HepG2 (cell line): ENCODE data around the gene PPP1R9B. TPM values are rescaled to one million over a fixed set of nuclear protein-coding genes. Genes with fewer than 3 reads are reported as not detected.
A peak's percentile ranks its signal among the peaks of the same experiment; 100 is the strongest.

ENCODE experiments used
- AGO2 ChIP-seq: fragments of 200-400 bp; formaldehyde crosslinking; optimal IDR thresholded peaks from 2 replicates; pipeline ENCODE3; 2017; ENCODE audit warnings: mild to moderate bottlenecking, low read depth, low read length, moderate library complexity
- AHDC1 ChIP-seq: sonication (generic); formaldehyde crosslinking; IDR thresholded peaks from 2 replicates; pipeline ENCODE4 v1.5.1; 2020; ENCODE audit warnings: mild to moderate bottlenecking, missing genetic modification reagents, borderline replicate concordance
- ATM ChIP-seq: fragments of 450-650 bp; IDR thresholded peaks from 2 replicates; pipeline ENCODE4 v1.7.1; 2017; ENCODE audit warnings: mild to moderate bottlenecking, borderline replicate concordance
- CENPT ChIP-seq: sonication (generic); formaldehyde crosslinking; IDR thresholded peaks from 2 replicates; pipeline ENCODE4 v1.8.0; 2022; ENCODE audit warnings: low read depth, mild to moderate bottlenecking, moderate library complexity, missing genetic modification reagents
- CREB1 ChIP-seq, 2 experiments: fragments of 450-650 bp in 1 of 2; IDR thresholded peaks; 2 replicates each; pipeline ENCODE4 v1.6.1; 2016 to 2017; ENCODE audit warnings: control low read depth in 1 of 2, mild to moderate bottlenecking in 1 of 2, missing compliant biosample characterization in 1 of 2, missing genetic modification characterization in 1 of 2
- GATAD2A ChIP-seq: IDR thresholded peaks from 2 replicates; pipeline ENCODE4 v1.6.1; 2016
- HNRNPL ChIP-seq: fragments of 200-400 bp; formaldehyde crosslinking; IDR thresholded peaks from 2 replicates; pipeline ENCODE4 v1.6.1; 2017; ENCODE audit warnings: mild to moderate bottlenecking, low read depth, low read length
- NCOA1 ChIP-seq: sonication (generic); formaldehyde crosslinking; IDR thresholded peaks from 2 replicates; pipeline ENCODE4 v1.9.0; 2021; ENCODE audit warnings: missing genetic modification reagents
- NCOA5 ChIP-seq: sonication (generic); formaldehyde crosslinking; IDR thresholded peaks from 2 replicates; pipeline ENCODE4 v1.4.0; 2020; ENCODE audit warnings: missing genetic modification reagents
- NFE2L1 ChIP-seq: sonication (generic); formaldehyde crosslinking; IDR thresholded peaks from 2 replicates; pipeline ENCODE4 v1.4.0; 2020; ENCODE audit warnings: missing genetic modification reagents, mild to moderate bottlenecking, borderline replicate concordance
- NR2C2 ChIP-seq: sonication (generic); formaldehyde crosslinking; IDR thresholded peaks from 2 replicates; pipeline ENCODE4 v1.4.0; 2020; ENCODE audit warnings: missing genetic modification reagents, mild to moderate bottlenecking, moderate library complexity, borderline replicate concordance
- PRMT3 ChIP-seq: sonication (generic); formaldehyde crosslinking; IDR thresholded peaks from 2 replicates; pipeline ENCODE4 v1.8.1; 2022; ENCODE audit warnings: low read depth, mild to moderate bottlenecking, moderate library complexity, missing genetic modification reagents, borderline replicate concordance
- SALL2 ChIP-seq: sonication (generic); formaldehyde crosslinking; IDR thresholded peaks from 2 replicates; pipeline ENCODE4 v1.8.1; 2023; ENCODE audit warnings: mild to moderate bottlenecking, missing genetic modification reagents, inconsistent platforms
- SMAD3 ChIP-seq: sonication (generic); formaldehyde crosslinking; IDR thresholded peaks from 2 replicates; pipeline ENCODE4 v1.4.0; 2020; ENCODE audit warnings: missing genetic modification reagents
- ZNF274 ChIP-seq: sonication (generic); formaldehyde crosslinking; IDR thresholded peaks from 2 replicates; pipeline ENCODE4 v1.5.1; 2020; ENCODE audit warnings: mild to moderate bottlenecking, missing genetic modification reagents
- ZNF367 ChIP-seq: sonication (generic); formaldehyde crosslinking; IDR thresholded peaks from 2 replicates; pipeline ENCODE4 v1.4.0; 2020; ENCODE audit warnings: missing genetic modification reagents, borderline replicate concordance
- ZNF446 ChIP-seq: sonication (generic); formaldehyde crosslinking; IDR thresholded peaks from 2 replicates; pipeline ENCODE4 v1.5.0; 2020; ENCODE audit warnings: mild to moderate bottlenecking, missing genetic modification reagents
- ZNF484 ChIP-seq: sonication (generic); formaldehyde crosslinking; IDR thresholded peaks from 2 replicates; pipeline ENCODE4 v1.5.1; 2020; ENCODE audit warnings: mild to moderate bottlenecking, low read depth, missing genetic modification reagents, borderline replicate concordance
- ZNF556 ChIP-seq: sonication (generic); formaldehyde crosslinking; IDR thresholded peaks from 2 replicates; pipeline ENCODE4 v1.4.0; 2020; ENCODE audit warnings: mild to moderate bottlenecking, missing genetic modification reagents, borderline replicate concordance
- ZNF709 ChIP-seq: sonication (generic); formaldehyde crosslinking; IDR thresholded peaks from 2 replicates; pipeline ENCODE4 v1.5.0; 2020; ENCODE audit warnings: mild to moderate bottlenecking, missing genetic modification reagents
- ZXDC ChIP-seq: sonication (generic); formaldehyde crosslinking; IDR thresholded peaks from 2 replicates; pipeline ENCODE4 v1.5.0; 2020; ENCODE audit warnings: mild to moderate bottlenecking, missing genetic modification reagents
- polyA plus RNA-seq, 8 experiments: library from polyadenylated mRNA; depleted of rRNA in 3 of 8; stranded (reverse) in 7 of 8; unstranded in 1 of 8; fragments of >200 nt; fragmentation: Illumina TruSeq in 4 of 8; extraction: Trizol in 4 of 8; gene quantifications; 2 replicates each; pipeline versions ENCODE4 v1.2.1 to v1.2.3, GENCODE V29; 2011 to 2016; ENCODE audit warnings: low read depth in 4 of 8, missing spikeins in 1 of 8, mixed read lengths in 1 of 8; ENCODE audit not compliant: insufficient read depth in 1 of 8
- total RNA-seq, 5 experiments: library from RNA; depleted of rRNA; stranded (reverse); fragments of >200 nt; fragmentation: Illumina TruSeq; extraction: Trizol; gene quantifications; 2 replicates each; pipeline ENCODE4 v1.2.3, GENCODE V29; 2016; ENCODE audit warnings: low read depth in 1 of 5

The PPP1R9B gene
- total and polyA plus RNA-seq, 2 of the 13 experiments (the other 11 are each of a cell fraction or from before 2014, with no cell fraction given), result 9.4 to 15.8 TPM

GRCh38 chr17:50094753-50095619 is 55.5 kb downstream of the PPP1R9B start, which contains the start of gene PDK2 (continued):
- TF ChIP-seq CENPT (CRISPR knock-in tag) (0 out of 2 replicates have a peak, but pooled peaks have one; percentile 36), ZNF446 (CRISPR knock-in tag) (no peak), SMAD3 (CRISPR knock-in tag) (peak; percentile 71; the same call in 1 of the 2 replicates), SALL2 (CRISPR knock-in tag) (peak; percentile 85), AGO2 (peak; percentile 17), ATM (no peak), ZNF556 (CRISPR knock-in tag) (peak; percentile 74), NFE2L1 (no peak; the same call in 1 of the 2 replicates), ZNF274 (CRISPR knock-in tag) (0 out of 2 replicates have a peak, but pooled peaks have one; percentile 51), ZXDC (CRISPR knock-in tag) (no peak), CREB1 (IDR thresholded peaks at IDR 0.05) (peak; percentile 86), CREB1 (CRISPR knock-in tag; IDR thresholded peaks at IDR 0.05) (no peak), NCOA1 (CRISPR knock-in tag) (peak; percentile 92; the same call in 1 of the 2 replicates), GATAD2A (peak; percentile 83), AHDC1 (CRISPR knock-in tag) (0 out of 2 replicates have a peak, but pooled peaks have one; percentile 17), NCOA5 (CRISPR knock-in tag) (no peak), ZNF484 (CRISPR knock-in tag) (no peak; the same call in 1 of the 2 replicates), ZNF367 (CRISPR knock-in tag) (no peak), PRMT3 (no peak), NR2C2 (peak; percentile 65), HNRNPL (0 out of 2 replicates have a peak, but pooled peaks have one; percentile 45), ZNF709 (CRISPR knock-in tag) (no peak; the same call in 1 of the 2 replicates)
